Left ventricle myocardium inferior (tissue), 1 donor: ENCODE results near the gene CNOT6. TPM values are rescaled to one million over a fixed set of nuclear protein-coding genes. Genes with fewer than 3 reads are reported as not detected.
"Not testable (repeated sequence)": the region's sequence is repeated elsewhere in the genome, so short reads cannot be mapped to it uniquely, and the experiment has no call there.

Experiments
- DNase-seq: peaks from one replicate; pipeline ENCODE4 v3.0.0-alpha.2; 2020
- H3K27ac ChIP-seq: fragments of 200-600 bp; replicated peaks from 2 replicates; pipeline ENCODE4 v1.8.0; 2021
- H3K27me3 ChIP-seq: fragments of 200-600 bp; 2 replicates; pipeline ENCODE4 v1.8.0; 2021; ENCODE audit warnings: low read depth
- H3K36me3 ChIP-seq: fragments of 200-600 bp; 2 replicates; pipeline ENCODE4 v1.8.0; 2021
- H3K4me1 ChIP-seq: fragments of 200-600 bp; 2 replicates; pipeline ENCODE4 v1.8.0; 2021
- H3K4me3 ChIP-seq: fragments of 200-600 bp; 2 replicates; pipeline ENCODE4 v1.8.0; 2021; ENCODE audit warnings: mild to moderate bottlenecking, moderate library complexity
- H3K9me3 ChIP-seq: fragments of 200-600 bp; replicated peaks from 2 replicates; pipeline ENCODE4 v1.8.0; 2021
- intact Hi-C: fragments of 100-400 bp; cut with micrococcal nuclease; formaldehyde crosslinking; loops from one replicate; pipeline ENCODE4 v1.11.0; 2022
- total RNA-seq: library from RNA; stranded (reverse); fragmentation: NEBNext Ultra II Directional; extraction: Animal tissue kit (Norgen Biotek cat#: 25700); gene quantifications from one replicate; pipeline ENCODE4 v1.2.1, GENCODE V29; 2021
- TF ChIP-seq, protein P1 (sequence below): fragments of 200-600 bp; IDR thresholded peaks from 2 replicates; pipeline ENCODE4 v1.8.0; 2021; ENCODE audit warnings: antibody characterized with exemption, mild to moderate bottlenecking, borderline replicate concordance
- donor health status: DM: no; HTN: yes; CAD: no; lungs with severe emphysema.

The CNOT6 gene
- total RNA-seq, 1 donor from 2014 or later, result 15.9 TPM

DNA sequence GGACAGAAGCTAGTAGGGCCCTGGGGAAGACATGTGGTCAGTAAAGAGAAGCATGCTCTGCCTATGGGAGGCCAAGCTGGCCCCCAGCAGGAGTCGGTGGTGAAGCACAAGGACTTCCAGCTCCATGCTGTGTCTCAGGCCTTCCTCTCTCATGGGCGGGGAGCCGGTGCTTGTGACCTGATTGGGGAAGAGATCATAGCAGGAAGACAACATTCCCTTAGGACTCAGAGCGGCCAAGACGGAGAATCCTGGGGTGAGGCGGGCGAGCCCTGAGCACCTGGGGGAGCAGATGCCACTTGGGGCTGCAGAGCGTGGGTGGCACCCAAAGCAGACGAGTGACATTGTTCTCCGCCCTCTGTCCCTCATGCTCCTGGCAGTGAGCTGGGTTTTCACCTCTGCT lies 33.3 kb upstream of the CNOT6 start:
- no peak for DNase-seq
- peaks cover 12% of the 10 kb centered on the region for H3K9me3 ChIP-seq
- no peaks in the 10 kb centered on the region for H3K4me1 ChIP-seq
- no peaks in the 10 kb centered on the region for H3K36me3 ChIP-seq
- TF ChIP-seq, protein P1, sequence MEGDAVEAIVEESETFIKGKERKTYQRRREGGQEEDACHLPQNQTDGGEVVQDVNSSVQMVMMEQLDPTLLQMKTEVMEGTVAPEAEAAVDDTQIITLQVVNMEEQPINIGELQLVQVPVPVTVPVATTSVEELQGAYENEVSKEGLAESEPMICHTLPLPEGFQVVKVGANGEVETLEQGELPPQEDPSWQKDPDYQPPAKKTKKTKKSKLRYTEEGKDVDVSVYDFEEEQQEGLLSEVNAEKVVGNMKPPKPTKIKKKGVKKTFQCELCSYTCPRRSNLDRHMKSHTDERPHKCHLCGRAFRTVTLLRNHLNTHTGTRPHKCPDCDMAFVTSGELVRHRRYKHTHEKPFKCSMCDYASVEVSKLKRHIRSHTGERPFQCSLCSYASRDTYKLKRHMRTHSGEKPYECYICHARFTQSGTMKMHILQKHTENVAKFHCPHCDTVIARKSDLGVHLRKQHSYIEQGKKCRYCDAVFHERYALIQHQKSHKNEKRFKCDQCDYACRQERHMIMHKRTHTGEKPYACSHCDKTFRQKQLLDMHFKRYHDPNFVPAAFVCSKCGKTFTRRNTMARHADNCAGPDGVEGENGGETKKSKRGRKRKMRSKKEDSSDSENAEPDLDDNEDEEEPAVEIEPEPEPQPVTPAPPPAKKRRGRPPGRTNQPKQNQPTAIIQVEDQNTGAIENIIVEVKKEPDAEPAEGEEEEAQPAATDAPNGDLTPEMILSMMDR, result no peak
- intact Hi-C loops, result no loop called here
- H3K27me3 ChIP-seq, result peaks cover 36% of the 10 kb centered on the region
- no peak overlapping the region for H3K27ac ChIP-seq
- H3K4me3 ChIP-seq, result no peak overlapping the region

DNA sequence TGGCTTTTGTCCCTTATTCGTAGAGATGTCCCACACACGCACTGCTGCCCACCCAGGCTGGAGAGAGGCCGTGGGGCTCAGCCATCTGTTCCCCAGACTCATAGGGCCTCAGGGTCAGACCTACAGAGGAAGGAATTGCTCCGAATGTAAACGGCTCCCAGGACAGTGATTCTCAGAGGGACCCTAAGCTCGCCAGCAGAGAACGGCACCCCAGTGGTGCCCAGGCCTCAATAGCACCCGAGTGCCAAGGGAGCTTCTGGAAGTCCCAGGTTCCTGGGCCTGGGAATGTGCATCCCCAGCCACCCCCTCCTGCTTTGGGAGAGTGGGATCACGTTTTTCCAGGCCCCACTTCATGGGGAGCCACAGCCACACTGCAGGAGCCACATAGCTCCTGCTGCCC lies 32.9 kb upstream of the CNOT6 start:
- no peaks in the 10 kb centered on the region for H3K36me3 ChIP-seq
- H3K4me1 ChIP-seq, result no peaks in the 10 kb centered on the region
- no peak overlapping the region for H3K4me3 ChIP-seq
- intact Hi-C loops, result no loop called here
- peaks cover 37% of the 10 kb centered on the region for H3K27me3 ChIP-seq
- no peak for DNase-seq
- TF ChIP-seq, protein P1, result no peak
- H3K27ac ChIP-seq, result no peak overlapping the region
- H3K9me3 ChIP-seq, result peaks cover 12% of the 10 kb centered on the region

DNA sequence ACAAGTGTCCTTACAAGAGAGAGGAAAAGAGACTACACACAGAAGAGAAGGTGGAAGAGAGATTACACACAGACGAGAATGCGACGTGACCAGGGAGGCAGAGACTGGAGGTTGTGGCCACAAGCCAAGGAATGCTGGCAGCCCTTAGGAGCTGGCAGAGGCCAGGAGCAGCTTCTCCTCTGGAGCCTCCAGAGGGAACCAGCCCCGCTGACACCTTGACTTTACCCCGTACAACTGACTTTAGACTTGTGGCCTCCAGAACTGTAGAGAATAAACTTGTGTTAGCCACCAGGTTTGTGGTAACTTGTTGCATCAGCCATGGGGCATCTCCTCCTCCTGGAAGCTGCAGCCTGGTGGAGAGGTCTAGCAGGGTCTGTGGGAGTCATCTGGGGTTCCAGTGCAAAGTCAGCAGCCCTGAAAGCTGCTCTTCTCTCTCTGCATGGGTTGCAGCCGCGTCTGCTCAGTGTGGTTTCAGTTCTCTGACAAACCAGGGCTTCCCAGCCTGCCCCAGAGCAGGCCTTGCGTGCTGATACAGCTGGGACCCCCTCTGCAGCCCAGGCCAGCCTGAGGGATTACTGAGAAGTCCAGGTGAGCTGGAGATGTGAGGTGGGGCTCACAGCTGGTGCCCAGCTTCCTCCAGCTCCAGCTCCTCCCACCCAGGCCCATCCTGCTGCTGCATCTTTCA lies 30.8 kb upstream of the CNOT6 start:
- Histone ChIP-seq H3K27ac (no peak overlapping the region), H3K4me1 (no peaks in the 10 kb centered on the region), H3K36me3 (no peaks in the 10 kb centered on the region), H3K27me3 (peaks cover 37% of the 10 kb centered on the region), H3K9me3 (peaks cover 12% of the 10 kb centered on the region), H3K4me3 (no peak overlapping the region)
- intact Hi-C loops, result no loop called here
- TF ChIP-seq, protein P1, result no peak
- DNase-seq, result no peak

DNA sequence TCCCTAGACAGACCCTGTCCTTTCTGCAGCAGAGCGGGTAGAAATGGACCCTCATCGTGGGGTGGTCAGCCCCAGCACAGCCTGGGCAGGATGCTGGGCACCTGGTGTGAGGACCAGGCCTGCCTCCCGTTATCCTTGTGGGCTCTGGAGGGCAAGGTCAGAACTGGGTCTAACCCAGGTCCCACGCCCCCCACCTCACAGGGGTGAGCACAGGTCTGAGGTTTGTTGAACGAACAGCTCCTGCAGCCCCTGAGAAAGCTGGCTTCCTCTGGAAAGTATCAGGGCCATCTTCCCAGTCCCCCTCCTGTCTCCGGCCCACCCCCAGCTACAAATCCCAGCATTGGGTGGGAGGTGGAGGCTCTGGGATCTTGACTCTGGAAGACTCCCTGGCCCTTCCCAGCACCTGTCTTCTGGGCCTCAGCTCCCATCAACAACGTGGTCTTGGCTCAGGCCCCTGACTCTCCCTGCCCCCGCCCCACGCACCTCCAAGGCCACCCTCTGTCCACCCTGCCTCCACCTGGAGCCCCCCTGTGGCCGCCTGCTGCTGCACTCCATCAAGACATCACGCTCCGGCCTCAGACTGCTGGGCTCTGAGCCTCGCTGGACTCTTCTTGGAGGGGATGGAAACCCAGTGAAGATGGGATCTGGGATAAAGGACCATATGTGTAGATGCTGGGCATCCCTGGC lies 30.1 kb upstream of the CNOT6 start:
- H3K9me3 ChIP-seq, result peaks cover 6% of the 10 kb centered on the region
- no peaks in the 10 kb centered on the region for H3K36me3 ChIP-seq
- no peak for DNase-seq
- TF ChIP-seq, protein P1, result no peak
- no peak overlapping the region for H3K27ac ChIP-seq
- no peaks in the 10 kb centered on the region for H3K4me1 ChIP-seq
- intact Hi-C loops, result no loop called here
- H3K4me3 ChIP-seq, result no peak overlapping the region
- peaks cover 37% of the 10 kb centered on the region for H3K27me3 ChIP-seq

DNA sequence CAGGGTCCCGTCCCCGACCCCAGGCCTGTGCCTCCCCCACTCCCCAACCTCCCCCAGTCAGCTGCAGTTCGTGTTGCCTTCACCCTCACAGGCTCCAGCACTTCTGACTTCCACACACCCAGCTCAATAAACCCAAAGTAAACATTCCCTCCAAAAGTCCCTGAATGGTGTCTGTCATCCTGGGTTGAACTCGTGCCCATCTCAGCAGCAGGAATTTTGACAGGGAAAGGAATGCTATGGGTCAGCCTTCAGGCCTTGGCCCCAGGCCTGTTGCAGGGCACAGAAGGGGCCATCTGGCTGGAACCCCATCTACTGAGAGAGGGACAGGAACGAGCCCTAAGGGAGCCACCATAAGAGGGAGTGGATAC lies 29.6 kb upstream of the CNOT6 start:
- Histone ChIP-seq H3K27me3 (peaks cover 37% of the 10 kb centered on the region), H3K4me3 (no peak overlapping the region), H3K36me3 (no peaks in the 10 kb centered on the region), H3K27ac (no peak overlapping the region), H3K4me1 (no peaks in the 10 kb centered on the region), H3K9me3 (peaks cover under 1% of the 10 kb centered on the region)
- TF ChIP-seq, protein P1, result no peak
- intact Hi-C loops, result no loop called here
- no peak for DNase-seq

DNA sequence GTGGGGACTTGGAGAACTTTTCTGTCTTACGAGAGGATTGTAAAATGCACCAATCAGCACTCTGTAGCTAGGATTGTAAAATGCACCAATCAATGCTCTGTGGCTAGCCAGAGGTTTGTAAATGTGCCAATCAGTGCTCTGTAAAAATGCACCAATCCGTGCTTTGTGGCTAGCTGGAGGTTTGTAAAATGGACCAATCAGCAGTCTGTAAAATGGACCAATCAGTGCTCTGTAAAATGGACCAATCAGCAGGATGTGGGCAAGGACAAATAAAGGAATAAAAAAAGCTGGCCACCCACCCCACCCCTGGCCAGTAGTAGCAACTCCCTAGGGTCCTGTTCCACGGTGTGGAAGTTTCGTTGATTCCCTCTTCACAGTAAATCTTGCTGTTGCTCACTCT lies 29.1 kb upstream of the CNOT6 start:
- H3K4me3 ChIP-seq, H3K36me3 ChIP-seq, H3K4me1 ChIP-seq, DNase-seq, intact Hi-C loops, H3K9me3 ChIP-seq, H3K27ac ChIP-seq: not testable (repeated sequence)
- peaks cover 40% of the 10 kb centered on the region for H3K27me3 ChIP-seq
